Measurements from ENCODE around the gene DDX42. TPM values are rescaled to one million over a fixed set of nuclear protein-coding genes. Genes with fewer than 3 reads are reported as not detected.
"Not testable (repeated sequence)": the region's sequence is repeated elsewhere in the genome, so short reads cannot be mapped to it uniquely, and the experiment has no call there.

The DDX42 gene
- total RNA-seq, 1 donor from 2014 or later = 129 TPM

- intact Hi-C loops (cut with micrococcal nuclease) = loop anchor here (10.0 kb wide), 2 partner anchors 249 to 369 kb away; partner anchors contain the start of gene ICAM2
Observed at GRCh38 chr17:63775420-63775819, 1.4 kb downstream of the DDX42 start.

GRCh38 chr17:63780507-63780906 lies 6.5 kb downstream of the DDX42 start:
- intact Hi-C loops (cut with micrococcal nuclease) = no loop called here

DNA sequence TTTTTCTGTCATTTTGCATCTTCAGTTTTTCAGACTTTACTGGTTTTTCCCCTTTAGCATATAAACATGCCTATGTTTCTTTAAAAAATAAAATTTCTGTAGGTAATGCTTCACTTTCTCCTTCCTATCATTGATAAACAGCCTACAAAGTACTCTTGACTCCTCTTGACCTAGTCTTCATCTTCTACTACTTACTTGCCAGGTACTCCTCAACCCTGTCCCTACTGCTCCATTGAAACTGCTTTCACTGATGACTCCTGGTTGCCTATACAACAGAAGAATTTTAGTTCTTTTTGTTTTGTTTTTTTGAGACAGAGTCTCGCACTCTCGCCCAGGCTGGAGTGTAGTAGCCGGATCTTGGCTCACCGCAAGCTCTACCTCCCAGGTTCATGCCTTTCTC lies 7.0 kb downstream of the DDX42 start:
- intact Hi-C loops (cut with micrococcal nuclease) = no loop called here

GRCh38 chr17:63783522-63783921 lies 9.6 kb downstream of the DDX42 start:
- intact Hi-C loops (cut with micrococcal nuclease) = no loop called here

DNA sequence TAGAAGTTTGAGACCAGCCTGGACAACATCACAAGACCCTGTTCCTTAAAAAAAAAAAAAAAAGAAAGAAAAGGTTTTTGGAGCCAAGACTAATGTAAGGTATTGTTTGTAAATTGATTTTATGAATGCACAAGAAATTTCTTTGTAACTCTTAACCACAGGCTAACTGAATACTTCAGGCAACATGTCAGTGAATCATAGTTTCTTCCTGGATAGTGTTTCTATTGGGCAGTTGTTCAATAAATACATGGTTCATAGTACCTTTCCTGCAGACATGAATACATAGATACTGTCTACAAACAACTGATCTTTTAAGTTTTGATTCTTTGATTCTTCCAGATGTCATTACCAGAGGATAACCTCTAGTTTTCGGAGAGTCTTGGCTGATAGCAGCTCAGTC lies 11.6 kb downstream of the DDX42 start:
- intact Hi-C loops (cut with micrococcal nuclease) = no loop called here

DNA sequence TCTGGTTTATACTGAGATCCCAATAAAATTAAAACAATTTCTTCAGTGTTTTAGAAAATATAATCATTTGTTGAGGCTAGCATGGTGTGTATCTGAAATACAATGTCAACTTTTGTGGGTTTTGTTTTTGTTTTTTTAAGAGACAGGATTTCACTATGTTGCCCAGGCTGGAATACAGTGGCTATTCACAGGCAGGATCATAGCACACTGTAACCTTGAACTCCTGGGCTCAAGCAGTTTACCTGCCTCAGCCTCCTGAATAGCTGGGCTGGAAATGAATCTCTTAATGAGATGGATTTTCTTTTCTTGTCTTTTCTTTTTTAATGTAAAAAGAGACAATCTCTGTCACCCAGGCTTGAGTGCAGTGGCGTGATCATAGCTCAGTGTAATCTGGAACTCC lies 12.1 kb downstream of the DDX42 start:
- intact Hi-C loops (cut with micrococcal nuclease) = no loop called here

DNA sequence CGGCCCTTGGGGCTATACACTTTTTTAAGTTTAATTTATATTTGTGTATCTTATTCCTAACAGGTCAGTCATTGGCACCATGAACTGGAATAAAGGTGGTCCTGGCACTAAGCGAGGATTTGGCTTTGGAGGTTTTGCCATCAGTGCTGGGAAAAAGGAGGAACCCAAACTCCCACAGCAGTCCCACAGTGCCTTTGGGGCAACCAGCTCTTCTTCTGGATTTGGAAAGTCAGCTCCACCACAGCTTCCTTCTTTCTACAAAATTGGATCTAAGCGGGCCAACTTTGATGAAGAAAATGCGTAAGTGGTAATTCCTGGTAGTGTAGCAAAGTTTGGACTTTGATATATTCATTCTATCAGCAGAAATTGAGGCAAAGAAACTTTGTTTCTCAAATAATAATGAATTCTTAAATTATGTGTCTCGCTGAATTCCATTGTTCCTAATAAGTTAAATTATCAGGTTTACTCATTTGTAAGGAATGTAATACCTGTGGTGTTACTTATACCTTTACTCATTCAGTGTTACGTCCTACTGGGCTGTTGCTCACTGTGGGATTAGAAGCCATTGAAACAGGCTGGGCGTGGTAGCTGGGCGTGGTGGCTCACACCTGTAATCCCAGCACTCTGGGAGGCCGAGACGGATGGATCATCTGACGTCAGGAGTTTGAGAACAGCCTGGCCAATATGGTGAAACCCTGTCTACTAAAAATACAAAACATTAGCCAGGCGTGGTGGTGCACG lies 13.2 kb downstream of the DDX42 start:
- intact Hi-C loops (cut with micrococcal nuclease) = no loop called here

GRCh38 chr17:63790057-63790456 lies 16.1 kb downstream of the DDX42 start:
- intact Hi-C loops (cut with micrococcal nuclease) = no loop called here

DNA sequence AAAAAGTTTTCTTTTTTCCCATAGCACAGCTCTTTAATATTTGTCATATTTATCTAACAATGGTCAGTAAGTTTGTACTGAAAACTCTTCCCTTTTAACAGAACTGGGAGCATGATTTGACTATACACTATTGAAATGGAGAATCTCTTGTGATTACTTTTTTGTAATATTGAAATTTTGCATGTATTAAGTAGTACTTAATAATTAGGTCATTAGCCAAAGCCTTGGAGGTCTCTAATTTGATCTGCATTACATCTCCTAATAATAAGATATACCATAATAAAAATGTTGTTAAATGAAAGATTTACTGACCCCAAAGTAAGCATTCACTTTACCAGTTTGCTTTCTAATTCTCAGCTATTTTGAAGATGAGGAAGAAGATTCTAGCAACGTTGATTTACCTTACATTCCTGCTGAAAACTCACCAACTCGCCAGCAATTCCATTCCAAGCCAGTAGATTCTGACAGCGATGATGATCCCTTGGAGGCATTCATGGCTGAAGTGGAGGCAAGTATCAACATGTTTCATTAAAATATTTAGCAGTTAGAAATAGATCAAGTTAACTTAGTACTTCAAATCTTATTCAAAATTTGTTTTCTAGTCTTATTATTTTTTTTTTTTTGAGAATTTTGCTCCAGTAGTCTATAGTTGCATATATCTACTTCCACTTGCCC lies 18.2 kb downstream of the DDX42 start:
- intact Hi-C loops (cut with micrococcal nuclease) = no loop called here

- intact Hi-C loops (cut with micrococcal nuclease) = not testable (repeated sequence)
Observed at GRCh38 chr17:63796375-63796774, 22.4 kb downstream of the DDX42 start.

DNA sequence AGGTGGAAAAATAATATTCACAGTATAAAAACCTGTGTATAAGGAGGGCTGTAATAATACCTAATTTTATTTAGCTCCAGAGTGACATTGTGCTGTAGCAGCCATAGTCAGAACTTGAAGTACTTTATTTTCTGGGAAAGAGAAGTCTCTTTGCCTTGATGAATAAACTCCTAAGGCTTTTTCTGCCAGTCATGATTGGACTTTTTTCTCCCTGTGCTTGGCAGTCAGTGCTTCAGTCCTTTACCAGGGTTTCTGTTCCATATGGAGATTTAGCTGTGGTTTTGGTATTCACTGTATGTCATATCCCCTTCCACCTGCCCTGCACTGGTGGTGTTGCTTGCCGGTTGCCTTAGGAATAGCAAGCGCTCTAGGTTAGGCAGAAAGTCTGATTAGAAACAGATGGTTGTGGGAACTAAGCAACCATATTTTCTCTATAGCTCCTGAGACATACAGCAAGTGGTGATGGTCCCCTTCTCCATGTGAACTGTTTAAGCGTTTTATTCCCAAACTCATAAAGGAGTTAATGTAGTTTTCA lies 24.7 kb downstream of the DDX42 start:
- intact Hi-C loops (cut with micrococcal nuclease) = no loop called here

DNA sequence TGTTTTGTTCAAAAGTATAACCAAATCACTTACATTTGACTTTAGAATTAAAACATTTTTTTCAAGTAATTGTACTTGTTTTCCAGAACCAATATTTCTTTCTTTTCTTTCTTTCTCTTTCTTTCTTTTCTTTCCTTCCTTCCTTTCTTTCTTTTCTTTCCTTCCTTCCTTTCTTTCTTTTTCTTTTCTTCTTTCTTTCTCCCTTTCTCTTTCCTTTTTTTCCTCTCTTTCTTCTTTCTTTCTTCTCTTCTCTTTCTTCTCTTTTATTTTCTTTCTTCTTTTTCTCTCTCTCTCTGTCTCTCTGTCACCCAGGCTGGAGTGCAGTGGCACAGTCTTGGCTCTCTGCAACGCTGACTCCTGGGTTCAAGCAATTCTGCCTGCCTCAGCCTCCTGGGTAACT lies 26.8 kb downstream of the DDX42 start:
- intact Hi-C loops (cut with micrococcal nuclease) = no loop called here

GRCh38 chr17:63804328-63804727 lies 30.4 kb downstream of the DDX42 start:
- intact Hi-C loops (cut with micrococcal nuclease) = no loop called here

- intact Hi-C loops (cut with micrococcal nuclease) = no loop called here
Observed at GRCh38 chr17:63805591-63805990, 31.6 kb downstream of the DDX42 start.

DNA sequence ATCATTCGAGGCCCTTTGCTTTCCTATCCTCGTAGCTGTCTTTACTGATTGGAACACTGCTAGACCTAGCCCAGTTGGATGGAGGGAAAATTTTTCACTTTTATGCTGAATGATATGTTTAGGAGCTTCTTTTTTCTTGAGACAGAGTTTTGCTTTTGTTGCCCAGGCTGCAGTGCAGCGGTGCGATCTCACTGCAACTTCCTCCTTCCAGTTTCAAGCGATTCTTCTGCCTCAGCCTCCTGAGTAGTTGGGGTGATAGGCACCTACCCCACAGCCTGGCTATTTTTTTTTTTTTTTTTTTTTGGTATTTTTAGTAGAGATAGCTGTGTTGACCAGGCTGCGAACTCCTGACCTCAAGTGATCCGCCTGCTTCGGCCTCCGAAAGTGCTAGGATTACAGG lies 36.0 kb downstream of the DDX42 start:
- intact Hi-C loops (cut with micrococcal nuclease) = no loop called here

DNA sequence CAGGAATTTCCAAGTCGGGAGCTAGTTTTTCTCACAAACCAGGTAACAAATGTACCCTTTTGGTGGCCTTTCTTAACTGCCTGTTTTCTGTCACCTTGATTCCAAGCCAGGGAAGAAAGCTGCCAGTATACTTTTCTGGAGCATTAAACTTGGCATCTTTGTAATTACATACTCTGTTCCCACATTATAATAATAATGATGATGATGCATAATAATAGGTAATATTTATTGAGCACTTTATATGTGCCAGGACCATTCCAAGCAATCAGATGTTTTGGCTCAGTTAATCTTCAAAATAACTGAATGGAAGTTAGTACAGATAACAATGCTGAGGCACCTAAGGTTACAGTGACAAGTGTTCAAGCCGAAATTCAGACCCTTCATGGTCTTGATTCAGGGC lies 42.2 kb downstream of the DDX42 start:
- intact Hi-C loops (cut with micrococcal nuclease) = no loop called here

DNA sequence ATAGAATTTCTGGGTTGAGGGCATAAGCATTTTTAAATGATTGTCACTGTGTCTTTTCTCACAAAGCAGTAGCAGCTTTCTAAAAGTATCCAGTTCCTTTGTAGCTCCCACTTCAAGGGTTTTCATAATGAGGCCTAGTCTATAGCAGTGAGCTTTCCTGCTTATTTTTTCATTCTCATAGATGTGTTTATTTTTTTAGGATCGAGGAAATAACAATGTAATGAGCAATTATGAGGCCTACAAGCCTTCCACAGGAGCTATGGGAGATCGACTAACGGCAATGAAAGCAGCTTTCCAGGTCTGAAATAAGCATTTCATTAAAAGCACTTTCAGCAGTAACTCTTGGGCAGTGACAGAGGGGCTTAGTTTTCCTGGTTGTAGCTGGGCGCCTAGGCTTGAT lies 42.7 kb downstream of the DDX42 start:
- intact Hi-C loops (cut with micrococcal nuclease) = no loop called here

- intact Hi-C loops (cut with micrococcal nuclease) = no loop called here
Observed at GRCh38 chr17:63817736-63818385, 43.9 kb downstream of the DDX42 start.

GRCh38 chr17:63819131-63819530 lies 45.2 kb downstream of the DDX42 start:
- intact Hi-C loops (cut with micrococcal nuclease) = no loop called here

- intact Hi-C loops (cut with micrococcal nuclease) = no loop called here
Observed at GRCh38 chr17:63819585-63820537, 45.9 kb downstream of the DDX42 start.

DNA sequence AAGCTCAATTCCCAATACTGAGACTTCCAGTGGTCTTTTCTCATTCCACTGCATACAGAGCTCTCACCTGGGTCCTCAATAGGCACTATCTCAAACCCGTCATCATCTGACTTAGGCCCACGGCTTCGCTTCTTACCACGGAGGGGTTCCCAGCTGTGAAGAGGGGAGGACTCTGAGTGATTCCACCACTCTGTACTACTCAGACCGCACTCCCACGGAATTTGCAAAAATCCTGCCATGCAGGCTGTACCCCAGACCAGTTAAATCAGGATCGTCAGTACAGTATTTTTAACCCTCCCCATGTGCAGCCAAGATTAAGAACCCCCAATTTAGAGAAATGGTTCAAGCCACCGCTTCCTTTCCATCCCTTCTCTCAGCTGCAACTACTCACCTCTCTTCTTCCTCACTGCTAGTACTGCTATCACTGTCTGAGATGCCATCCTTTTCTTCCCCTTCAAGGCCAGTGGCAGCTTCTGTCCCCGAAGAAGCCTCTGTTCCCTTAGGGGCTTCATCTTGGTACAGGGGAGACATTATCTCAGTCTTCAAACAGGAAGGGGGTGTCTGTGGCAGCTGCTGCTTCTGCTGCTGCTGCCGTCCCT lies 47.1 kb downstream of the DDX42 start:
- intact Hi-C loops (cut with micrococcal nuclease) = no loop called here

Data from T-helper 2 cell treated with Interferon-gamma antibody and Interleukin-4, amounts not matched to agents 100 ng/mL and 5 ng/mL, for 36 hours (primary cell).